ENCODE results near the gene RPTOR. TPM values are rescaled to one million over a fixed set of nuclear protein-coding genes. Genes with fewer than 3 reads are reported as not detected.

The RPTOR gene
- total RNA-seq, 1 experiment from 2014 or later = 25.1 TPM

DNA sequence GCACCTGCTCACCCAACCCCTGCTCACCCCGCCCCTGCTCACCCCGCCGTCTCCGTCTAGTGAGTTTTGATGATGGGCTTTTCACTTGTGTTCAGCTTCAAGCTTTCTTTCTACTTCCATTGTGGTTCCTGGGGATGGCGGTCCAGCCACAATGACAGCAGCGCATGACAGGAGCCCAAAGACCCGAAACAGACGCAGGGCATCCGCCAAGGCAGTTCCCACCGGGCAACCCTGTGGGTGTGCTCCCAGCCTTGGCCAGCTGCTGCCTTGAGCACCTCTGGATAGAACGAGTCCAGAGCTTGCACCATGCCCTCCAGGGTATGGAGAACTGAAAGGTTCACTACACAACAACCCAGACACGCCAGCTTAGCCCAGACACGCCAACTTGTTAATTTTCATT is 354.1 kb downstream of the RPTOR start:
- TF ChIP-seq CTCF (conservative IDR thresholded peaks at IDR 0.05) = no peak
- Histone ChIP-seq H3K56ac (ENCODE audit: insufficient read length, low read depth, low read length) (no peak overlapping the region), H4K5ac (ENCODE audit: insufficient read length, low read depth, low read length) (no peak overlapping the region), H4K20me1 (ENCODE audit: control insufficient read depth, insufficient read depth, insufficient read length) (no peaks in the 10 kb centered on the region), H2AFZ (ENCODE audit: low read length) (no peak overlapping the region), H3K23ac (ENCODE audit: insufficient read length, low read depth, low read length) (no peak overlapping the region), H3K27ac (ENCODE audit: insufficient read length, low read depth, low read length) (no peak overlapping the region), H3K23me2 (ENCODE audit: insufficient read length, low read depth, low read length, poor library complexity, severe bottlenecking) (no peaks in the 10 kb centered on the region), H2BK5ac (ENCODE audit: insufficient read length, low read length) (no peak overlapping the region), H2BK120ac (ENCODE audit: low read depth, low read length, poor library complexity, severe bottlenecking) (no peak overlapping the region), H3K4ac (ENCODE audit: low read depth, low read length) (no peak overlapping the region), H3K9ac (ENCODE audit: extremely low read depth, insufficient read length, low read length) (no peak overlapping the region), H3K27me3 (ENCODE audit: insufficient read depth, low read length) (no peaks in the 10 kb centered on the region), H3K4me1 (ENCODE audit: insufficient read depth, low read length) (no peaks in the 10 kb centered on the region), H2AK5ac (ENCODE audit: insufficient read length, low read length) (no peak overlapping the region), H3K9me3 (ENCODE audit: control insufficient read depth, low read depth, low read length) (no peaks in the 10 kb centered on the region), H3K18ac (ENCODE audit: insufficient read length, low read depth, low read length) (no peak overlapping the region), H2BK15ac (ENCODE audit: low read depth, low read length) (no peak overlapping the region), H2BK12ac (ENCODE audit: insufficient read length, low read depth, low read length) (no peak overlapping the region), H3K79me2 (ENCODE audit: insufficient read depth, low read length) (no peaks in the 10 kb centered on the region), H4K8ac (replicated peaks; ENCODE audit: insufficient read length, low read depth, low read length) (no peak overlapping the region), H4K91ac (ENCODE audit: insufficient read length, low read depth, low read length) (no peak overlapping the region), H3K4me2 (ENCODE audit: insufficient read depth, insufficient read length, low read length) (no peak overlapping the region), H3K79me1 (ENCODE audit: insufficient read depth, low read depth, low read length, poor library complexity, severe bottlenecking) (no peaks in the 10 kb centered on the region), H3T11ph (ENCODE audit: low read length) (no peak overlapping the region), H3K14ac (ENCODE audit: insufficient read depth, low read length) (no peak overlapping the region), H2BK20ac (ENCODE audit: low read depth, low read length, poor library complexity, severe bottlenecking) (no peak overlapping the region)
- no CpG with 5 or more reads among the region's 13 CpGs for WGBS (ENCODE audit: extremely low coverage, insufficient read length, low lambda C conversion rate)
- H3K4me1 Mint-ChIP-seq = peaks cover 2 to 4% of the 10 kb centered on the region in 2 experiments; a peak in 2 of 4 replicates
- no peak for DNase-seq
- H3K27me3 Mint-ChIP-seq (ENCODE audit: low read depth) = peaks cover 3% of the 10 kb centered on the region; the same call in 1 of the 2 replicates
- H3K4me3 Mint-ChIP-seq = no peak overlapping the region
- H3K36me3 Mint-ChIP-seq (ENCODE audit: insufficient read depth in 1 of 3, low read depth in 3 of 3) = peaks cover 2 to 17% (median 14%) of the 10 kb centered on the region in 3 experiments; a peak in 6 of 7 replicates
- H3K27ac Mint-ChIP-seq = peak overlapping the region in 1 of 3 experiments; percentile 70; a peak in 1 of 7 replicates
- no peaks in the 10 kb centered on the region for H3K9me3 Mint-ChIP-seq

Data from H9 (cell line).